B cell (primary cell): ENCODE results near the gene GABRG3. TPM values are rescaled to one million over a fixed set of nuclear protein-coding genes. Genes with fewer than 3 reads are reported as not detected.

ENCODE experiments used
- ATAC-seq: fragments of 200-7000 bp; cut with Tn5 transposase; one replicate; pipeline ENCODE4 v1.10.0; 2021; ENCODE audit warnings: low read depth, mild to moderate bottlenecking, moderate number of reproducible peaks, moderate library complexity
- CTCF ChIA-PET: fragments of 350-600 bp; sonication (Branson Sonifier 250); formaldehyde crosslinking; loops from one replicate; lab custom pipeline; 2021; ENCODE audit warnings: antibody characterized with exemption, inconsistent platforms; lab: Charles Lee
- POLR2A ChIA-PET: fragments of 350-600 bp; sonication (Branson Sonifier 250); formaldehyde crosslinking; loops from one replicate; lab custom pipeline; 2021; ENCODE audit warnings: antibody characterized with exemption; lab: Charles Lee
- DNase-seq: peaks from one replicate; pipeline ENCODE4 v3.0.0; 2013
- H2AFZ ChIP-seq: 2 replicates; pipeline ENCODE4 v1.6.1; 2012; ENCODE audit warnings: mild to moderate bottlenecking, low read depth, low read length; ENCODE audit not compliant: insufficient read depth, poor library complexity, severe bottlenecking
- H3K27ac ChIP-seq, 2 donors: 1 replicate in 1 of 2; 2 replicates in 1 of 2; pipeline ENCODE4 v1.5.1; 2012 to 2013; ENCODE audit warnings: low read length in 2 of 2, mild to moderate bottlenecking in 2 of 2, moderate library complexity in 1 of 2
- H3K27me3 ChIP-seq, 4 experiments: fragments of 200-600 bp in 1 of 4; sonication (generic) in 1 of 4; replicated peaks in 1 of 4; 1 replicate in 2 of 4; 2 replicates in 2 of 4; pipeline versions ENCODE4 v1.6.1 to v1.7.0; 2013 to 2016; ENCODE audit warnings: low read length in 3 of 4, mild to moderate bottlenecking in 2 of 4, mixed read lengths in 1 of 4, moderate library complexity in 1 of 4; ENCODE audit not compliant: insufficient read depth in 4 of 4, control insufficient read depth in 3 of 4; ENCODE audit errors: control extremely low read depth in 1 of 4
- H3K36me3 ChIP-seq, 2 experiments: replicated peaks in 1 of 2; 1 replicate in 1 of 2; 2 replicates in 1 of 2; pipeline versions ENCODE4 v1.6.1 to v1.7.1; 2013; ENCODE audit warnings: low read length in 1 of 2; ENCODE audit not compliant: insufficient read depth in 2 of 2, control insufficient read depth in 1 of 2; ENCODE audit errors: control extremely low read depth in 1 of 2, extremely low read depth in 1 of 2
- H3K4me1 ChIP-seq, 2 donors: fragments of 200-600 bp in 1 of 2; sonication (generic) in 1 of 2; 1 replicate in 1 of 2; 2 replicates in 1 of 2; pipeline versions ENCODE4 v1.5.1 to v1.6.1; 2013 to 2017; ENCODE audit warnings: low read length in 2 of 2; ENCODE audit not compliant: control insufficient read depth in 2 of 2, insufficient read depth in 2 of 2
- H3K4me2 ChIP-seq: replicated peaks from 2 replicates; pipeline ENCODE3; 2012; ENCODE audit warnings: mild to moderate bottlenecking, low read depth, low read length; ENCODE audit not compliant: poor library complexity, severe bottlenecking
- H3K4me3 ChIP-seq, 5 experiments: fragments of 200-600 bp in 1 of 5; sonication (generic) in 1 of 5; 1 replicate in 3 of 5; 2 replicates in 2 of 5; pipeline versions ENCODE4 v1.5.1 to v1.7.0; 2011 to 2016; ENCODE audit warnings: low read length in 4 of 5, mild to moderate bottlenecking in 4 of 5, low read depth in 2 of 5, control low read depth in 1 of 5, moderate library complexity in 1 of 5; ENCODE audit not compliant: insufficient read depth in 1 of 5; ENCODE audit errors: control extremely low read depth in 1 of 5, extremely low read depth in 1 of 5
- H3K79me2 ChIP-seq: fragments of 200-600 bp; sonication (generic); one replicate; pipeline ENCODE4 v1.6.0; 2016; ENCODE audit warnings: low read length; ENCODE audit not compliant: control insufficient read depth, insufficient read depth
- H3K9ac ChIP-seq: fragments of 200-600 bp; sonication (generic); 2 replicates; pipeline ENCODE4 v1.6.1; 2017; ENCODE audit warnings: mild to moderate bottlenecking, low read length, moderate library complexity
- H3K9me3 ChIP-seq, 3 donors: one replicate each; pipeline versions ENCODE4 v1.6.1 to v1.7.1; 2013; ENCODE audit warnings: low read length in 2 of 3; ENCODE audit not compliant: control insufficient read depth in 2 of 3, insufficient read depth in 1 of 3; ENCODE audit errors: control extremely low read depth in 1 of 3
- H4K20me1 ChIP-seq: 2 replicates; pipeline ENCODE4 v1.6.0; 2012; ENCODE audit warnings: mild to moderate bottlenecking, low read length; ENCODE audit not compliant: insufficient read depth, control insufficient read depth, poor library complexity, severe bottlenecking
- H3K27ac Mint-ChIP-seq: one replicate; pipeline ENCODE4 v1.8.0; 2021; ENCODE audit warnings: mixed read lengths
- H3K27me3 Mint-ChIP-seq: one replicate; pipeline ENCODE4 v1.8.0; 2021; ENCODE audit warnings: mixed read lengths
- H3K4me1 Mint-ChIP-seq: one replicate; pipeline ENCODE4 v1.8.0; 2021; ENCODE audit warnings: mixed read lengths
- H3K4me3 Mint-ChIP-seq: one replicate; pipeline ENCODE4 v1.8.0; 2021; ENCODE audit warnings: mixed read lengths
- H3K9me3 Mint-ChIP-seq: one replicate; pipeline ENCODE4 v1.8.0; 2022; ENCODE audit warnings: mixed read lengths; ENCODE audit not compliant: insufficient read depth
- CTCF ChIP-seq: fragments of 200-600 bp; IDR thresholded peaks from one replicate; pipeline ENCODE4 v1.8.0; 2022; ENCODE audit warnings: antibody characterized with exemption, mild to moderate bottlenecking
- EZH2 ChIP-seq: IDR thresholded peaks from 2 replicates; pipeline ENCODE4 v1.6.1; 2012; ENCODE audit warnings: borderline replicate concordance, low read depth, mild to moderate bottlenecking, moderate library complexity, low read length; ENCODE audit not compliant: insufficient read depth, poor library complexity, severe bottlenecking
- WGBS: methylation state at CpG from one replicate; pipeline ENCODE4 v1.1.5; 2013; ENCODE audit warnings: missing lambda C conversion rate; ENCODE audit not compliant: insufficient coverage; 5-methylcytosine and 5-hydroxymethylcytosine counted together
- intact Hi-C: fragments of 100-400 bp; cut with micrococcal nuclease; formaldehyde crosslinking; loops from one replicate; pipeline ENCODE4 v1.10.0; 2022
- polyA plus RNA-seq: library from polyadenylated mRNA; depleted of rRNA; stranded (reverse); fragments of >200 nt; gene quantifications from 2 replicates; pipeline ENCODE4 v1.2.3, GENCODE V29; 2012
- total RNA-seq, 2 donors: library from RNA; stranded (reverse); fragments of 120-200 nt in 1 of 2; gene quantifications; 1 replicate in 1 of 2; 2 replicates in 1 of 2; pipeline versions ENCODE4 v1.2.3 to v1.2.4, GENCODE V29; 2013 to 2022

The GABRG3 gene
- total and polyA plus RNA-seq, 2 donors (not counting 1 experiment from before 2014, with no cell fraction given), result not detected

- intact Hi-C loops, result no loop called here
- Histone ChIP-seq H3K36me3 (no peaks in the 10 kb centered on the region), H2AFZ (no peak overlapping the region), H3K4me1 (no peaks in the 10 kb centered on the region), H3K4me3 (no peak overlapping the region), H3K27ac (no peak overlapping the region), H3K27me3 (no peaks in the 10 kb centered on the region), H4K20me1 (no peaks in the 10 kb centered on the region), H3K79me2 (no peaks in the 10 kb centered on the region), H3K9ac (no peak overlapping the region), H3K9me3 (no peaks in the 10 kb centered on the region), H3K4me2 (no peak overlapping the region)
- no peak overlapping the region for H3K27ac Mint-ChIP-seq
- H3K4me1 Mint-ChIP-seq, result no peaks in the 10 kb centered on the region
- no peaks in the 10 kb centered on the region for H3K27me3 Mint-ChIP-seq
- no peak for DNase-seq
- WGBS, result 100% methylated on average over 1 of the region's 1 CpG
- ChIA-PET CTCF (no interaction called here), POLR2A (no interaction called here)
- TF ChIP-seq EZH2 (no peak), CTCF (no peak)
- no peak overlapping the region for H3K4me3 Mint-ChIP-seq
- no peaks in the 10 kb centered on the region for H3K9me3 Mint-ChIP-seq
- ATAC-seq, result no peak
Observed at GRCh38 chr15:27473845-27474244, 502.9 kb downstream of the GABRG3 start.

GRCh38 chr15:27475395-27475794 is 504.4 kb downstream of the GABRG3 start:
- H3K4me2 ChIP-seq, result no peak overlapping the region
- H3K4me1 ChIP-seq, result no peaks in the 10 kb centered on the region
- Mint-ChIP-seq H3K27me3 (no peaks in the 10 kb centered on the region), H3K4me3 (no peak overlapping the region), H3K9me3 (no peaks in the 10 kb centered on the region), H3K4me1 (no peaks in the 10 kb centered on the region), H3K27ac (no peak overlapping the region)
- TF ChIP-seq CTCF (no peak), EZH2 (no peak)
- no peaks in the 10 kb centered on the region for H4K20me1 ChIP-seq
- no peak overlapping the region for H3K4me3 ChIP-seq
- 99% methylated on average over 4 of the region's 4 CpGs for WGBS
- intact Hi-C loops, result no loop called here
- no peaks in the 10 kb centered on the region for H3K27me3 ChIP-seq
- H3K9me3 ChIP-seq, result no peaks in the 10 kb centered on the region
- DNase-seq (no peak), ATAC-seq (no peak)
- POLR2A ChIA-PET, result no interaction called here
- H3K27ac ChIP-seq, result no peak overlapping the region
- no peak overlapping the region for H2AFZ ChIP-seq
- no peaks in the 10 kb centered on the region for H3K79me2 ChIP-seq
- no peak overlapping the region for H3K9ac ChIP-seq
- H3K36me3 ChIP-seq, result no peaks in the 10 kb centered on the region
- CTCF ChIA-PET, result no interaction called here
